HG03442 (cell line): Measurements from ENCODE around the gene OLA1.

Experiments used
- ATAC-seq: cut with Tn5 transposase; IDR thresholded peaks from one replicate; pipeline ENCODE4 v1.9.1; 2021; ENCODE audit warnings: mild to moderate bottlenecking, moderate library complexity; ENCODE audit not compliant: unreplicated experiment

The OLA1 gene

DNA sequence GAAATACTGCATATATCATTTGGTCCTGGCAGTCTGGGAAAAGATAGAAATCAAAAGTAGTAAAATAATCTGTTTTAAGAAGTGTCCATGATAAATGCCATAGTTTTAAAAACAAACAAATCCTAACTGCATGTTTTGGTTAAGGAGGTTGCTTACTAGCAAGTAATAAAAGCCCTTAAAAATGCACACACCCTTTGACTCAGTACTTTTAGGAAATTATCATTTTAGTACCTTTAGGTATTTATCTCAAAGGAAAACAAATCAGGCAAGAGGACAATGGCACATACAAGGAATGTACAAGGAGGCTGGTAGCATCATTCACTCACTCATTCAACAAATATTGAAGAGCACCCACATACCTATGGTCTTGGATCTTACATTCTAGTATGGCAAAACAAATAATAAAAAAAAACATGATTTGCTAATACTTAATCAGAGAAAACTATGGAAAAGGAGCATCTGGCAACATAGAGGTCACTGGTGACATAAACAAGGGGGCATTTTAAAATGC lies 67.6 kb downstream of the OLA1 start:
- ATAC-seq: no peak

DNA sequence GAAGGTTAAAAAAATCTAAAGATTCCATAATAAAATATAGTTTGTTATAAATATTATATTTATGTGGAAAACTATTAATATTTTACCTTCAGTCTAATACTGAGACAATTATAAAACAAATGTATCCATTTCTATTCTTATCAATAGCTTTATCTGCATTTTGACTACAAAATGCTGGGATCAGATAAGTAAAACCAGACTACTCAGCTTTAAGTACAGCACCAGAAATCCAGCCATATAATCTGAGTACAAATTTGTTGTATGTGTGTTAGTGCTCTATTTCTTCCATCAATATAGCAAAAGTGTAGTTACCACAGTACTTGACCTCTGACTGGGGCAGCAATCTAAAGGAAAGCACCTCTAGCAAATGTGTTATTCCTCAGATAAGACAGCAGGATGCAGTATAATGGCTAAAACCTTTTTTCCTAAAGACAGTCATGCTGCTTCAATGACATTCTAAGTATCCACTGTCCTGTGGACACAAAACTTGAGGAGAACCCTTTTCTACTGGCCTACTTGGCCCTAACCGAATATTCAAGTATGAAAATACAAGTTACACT lies 68.1 kb downstream of the OLA1 start:
- no peak for ATAC-seq

DNA sequence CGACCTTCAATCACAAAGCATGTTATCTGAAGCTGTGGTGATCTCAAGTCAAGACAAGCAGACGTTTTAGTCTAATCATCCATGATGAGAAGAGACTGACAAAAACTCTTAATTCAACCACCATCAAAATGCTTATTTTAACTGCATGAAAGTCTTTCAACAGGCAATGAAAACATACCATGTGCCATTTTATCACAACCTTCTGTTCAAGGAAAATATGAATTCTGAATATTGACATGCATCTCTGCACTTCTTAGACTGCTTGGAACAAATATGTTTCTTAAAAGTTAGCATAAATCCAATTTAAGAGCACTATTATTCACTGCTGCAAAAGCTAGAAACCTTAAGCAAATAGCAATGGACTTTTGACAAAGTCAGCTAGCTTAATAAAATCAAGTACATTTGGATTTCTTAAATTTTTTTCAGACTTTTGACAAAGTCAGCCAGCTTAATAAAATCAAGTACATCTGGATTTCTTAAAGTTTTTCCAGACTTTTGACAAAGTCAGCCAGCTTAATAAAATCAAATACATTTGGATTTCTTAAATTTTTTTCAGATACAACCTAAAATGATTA lies 70.9 kb downstream of the OLA1 start:
- ATAC-seq: no peak

DNA sequence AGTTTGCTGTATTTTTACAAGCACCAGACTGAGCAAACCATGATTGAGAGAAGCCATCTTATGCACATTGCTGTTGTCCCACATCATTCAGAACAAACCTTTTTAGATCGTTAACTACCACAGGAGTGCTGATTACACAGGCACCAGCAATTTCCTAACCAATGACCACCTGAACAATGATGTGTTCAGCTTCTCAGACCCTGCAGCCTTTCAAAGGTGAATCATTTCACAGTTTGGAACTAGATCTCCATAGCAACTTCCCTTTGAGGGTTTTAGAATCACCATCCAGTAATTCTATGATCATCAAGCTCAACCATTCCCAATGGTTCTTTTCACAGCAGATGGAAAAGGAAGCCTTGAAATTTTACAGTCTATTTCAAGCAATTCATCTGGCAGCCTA lies 71.4 kb downstream of the OLA1 start:
- no peak for ATAC-seq

DNA sequence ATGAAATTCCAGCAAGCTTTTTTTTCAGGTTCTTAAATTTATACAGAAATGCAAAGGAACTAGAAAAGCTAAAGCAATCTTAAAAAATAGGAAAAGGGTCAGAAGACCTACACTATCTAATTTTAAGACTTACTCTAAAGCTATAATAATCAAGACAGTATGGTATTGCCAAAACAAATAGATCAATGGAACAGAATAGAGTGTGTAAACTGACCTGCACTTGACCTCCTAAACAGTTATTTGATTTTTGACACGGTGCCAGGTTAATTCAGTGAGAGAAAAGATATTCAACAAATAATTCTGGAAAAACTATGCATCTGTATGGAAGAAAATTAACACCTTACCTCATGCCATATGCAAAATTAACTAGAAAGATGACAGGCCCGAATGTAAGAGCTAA lies 73.6 kb downstream of the OLA1 start:
- ATAC-seq: no peak

DNA sequence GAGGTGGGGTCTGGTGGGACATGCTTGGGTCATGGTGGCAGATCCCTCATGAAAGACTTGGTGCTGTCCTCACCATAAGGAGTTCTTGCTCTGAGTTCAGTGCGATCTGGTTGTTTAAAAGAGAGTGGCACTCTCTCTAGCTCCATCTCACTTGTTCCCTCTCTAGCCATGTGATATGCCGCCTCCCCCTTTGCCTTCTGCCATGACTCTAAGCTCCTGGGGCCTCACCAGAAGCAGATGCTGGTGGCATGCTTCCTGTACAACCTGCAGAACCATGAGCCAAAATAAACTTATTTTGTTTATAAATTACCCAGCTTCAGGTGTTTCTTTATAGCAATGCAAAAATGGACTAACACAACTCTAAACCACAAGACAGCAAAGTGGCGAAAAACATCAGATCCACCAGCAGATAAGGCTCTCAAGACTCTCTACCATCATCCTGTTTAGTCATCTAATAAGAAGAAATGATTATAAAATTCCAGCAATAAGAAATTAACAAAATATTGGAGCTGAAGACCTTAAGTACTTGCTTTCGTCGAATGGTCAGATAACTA lies 75.5 kb downstream of the OLA1 start:
- no peak for ATAC-seq

DNA sequence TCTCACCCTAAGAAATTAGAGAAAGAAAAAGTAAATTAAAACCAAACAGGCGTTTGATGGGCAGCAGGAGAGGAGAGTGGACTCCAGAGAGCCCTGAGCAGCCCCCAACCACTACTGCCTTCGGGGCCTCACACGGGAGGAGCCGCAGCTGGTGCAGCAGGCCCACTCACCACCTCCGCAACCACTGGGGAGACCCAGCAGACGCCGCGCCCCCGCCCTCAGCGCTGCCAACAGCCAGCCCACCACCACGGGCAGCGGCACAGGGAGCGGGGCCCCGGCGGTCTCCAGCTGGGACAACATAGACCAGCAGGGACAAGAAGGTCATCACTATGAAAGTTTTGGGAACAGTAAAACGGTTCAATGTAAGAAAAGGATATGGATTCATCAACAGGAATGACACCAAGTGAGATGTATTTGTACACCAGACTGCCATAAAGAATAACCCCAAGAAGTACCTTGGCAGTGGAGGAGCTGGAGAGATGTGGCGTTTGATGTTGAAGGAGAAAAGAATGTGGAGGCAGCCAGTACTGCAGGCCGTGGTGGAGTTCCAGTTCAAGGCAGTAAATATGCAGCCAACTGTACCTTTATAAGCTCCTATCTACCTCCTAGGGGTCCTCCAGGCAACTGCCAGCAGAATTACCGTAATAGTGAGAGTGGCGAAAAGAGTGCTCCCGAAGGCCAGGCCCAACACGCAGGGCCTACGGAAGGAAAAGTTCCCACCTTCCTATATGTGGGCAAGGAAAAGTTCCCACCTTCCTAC lies 76.5 kb downstream of the OLA1 start:
- no peak for ATAC-seq

DNA sequence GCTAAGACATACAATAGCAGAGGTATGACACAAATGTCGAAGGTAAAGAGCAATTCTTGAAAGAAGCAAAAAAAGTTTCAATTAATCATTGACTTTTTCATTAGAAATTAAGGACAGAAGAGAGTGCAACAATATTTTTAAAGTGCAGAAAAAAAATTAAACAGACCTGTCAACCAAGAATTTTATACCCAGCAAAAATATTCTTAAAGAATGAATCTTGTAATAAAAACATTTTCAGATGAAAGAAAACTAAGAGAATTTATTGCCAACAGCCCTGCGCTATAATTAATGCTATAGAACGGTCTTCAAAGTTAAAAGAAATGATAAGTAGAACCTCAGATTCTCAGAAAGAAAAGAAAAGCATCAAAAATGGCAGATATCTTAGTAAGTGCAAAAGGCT lies 79.0 kb downstream of the OLA1 start:
- ATAC-seq: no peak

DNA sequence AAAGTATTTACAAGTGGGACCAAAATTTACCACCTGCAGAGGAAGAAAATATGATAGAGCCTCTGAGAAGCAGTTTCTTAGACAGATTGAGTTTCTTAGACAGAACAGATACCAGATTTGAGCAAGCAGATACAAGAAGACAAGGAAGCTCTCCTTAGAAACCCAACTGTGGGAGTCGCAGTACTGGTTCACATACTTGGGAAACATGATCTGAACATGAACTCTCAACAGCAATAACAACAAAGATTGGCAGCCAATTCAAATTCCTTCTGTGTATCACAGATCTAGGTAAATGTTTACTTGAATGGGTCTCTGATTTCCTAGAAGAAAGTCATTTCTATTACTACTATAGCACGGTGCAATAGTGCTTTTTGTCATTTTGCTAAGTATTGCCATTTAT lies 82.1 kb downstream of the OLA1 start:
- no peak for ATAC-seq

DNA sequence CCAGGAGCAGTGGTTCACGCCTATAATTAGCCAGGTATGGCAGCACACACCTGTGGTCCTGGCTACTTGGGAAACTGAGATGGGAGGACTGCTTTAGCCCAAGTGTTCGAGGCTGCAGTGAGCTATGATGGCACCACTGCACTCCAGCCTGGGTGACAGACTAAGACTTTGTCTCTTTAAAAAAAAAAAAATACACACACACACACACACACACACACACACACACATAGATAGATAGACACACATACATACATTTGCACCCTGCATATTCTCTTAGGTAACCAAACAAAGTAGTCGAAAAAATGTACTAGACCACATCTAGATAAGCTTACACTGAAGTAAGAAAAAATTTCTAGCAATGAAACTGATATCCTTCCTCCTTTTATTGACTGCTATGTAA lies 86.8 kb downstream of the OLA1 start:
- no peak for ATAC-seq

DNA sequence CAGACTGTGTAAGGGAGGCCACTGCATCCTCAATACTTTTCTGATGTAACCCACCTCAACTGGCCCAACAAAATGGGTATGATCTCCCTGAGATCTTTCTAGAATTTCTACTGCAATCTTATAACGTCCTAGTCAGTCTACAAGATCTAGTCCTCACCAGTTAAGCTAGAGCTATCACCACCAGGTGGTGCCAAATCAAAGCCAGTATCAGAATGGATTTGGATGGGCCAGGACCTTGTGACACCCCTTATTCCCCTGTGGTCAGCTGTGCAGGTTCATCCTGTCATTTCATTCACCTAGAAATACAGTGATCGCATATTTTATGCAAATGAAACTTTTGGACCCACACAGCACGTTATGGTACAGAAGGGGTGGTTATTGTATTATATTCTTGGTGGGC lies 90.3 kb downstream of the OLA1 start:
- ATAC-seq: no peak

DNA sequence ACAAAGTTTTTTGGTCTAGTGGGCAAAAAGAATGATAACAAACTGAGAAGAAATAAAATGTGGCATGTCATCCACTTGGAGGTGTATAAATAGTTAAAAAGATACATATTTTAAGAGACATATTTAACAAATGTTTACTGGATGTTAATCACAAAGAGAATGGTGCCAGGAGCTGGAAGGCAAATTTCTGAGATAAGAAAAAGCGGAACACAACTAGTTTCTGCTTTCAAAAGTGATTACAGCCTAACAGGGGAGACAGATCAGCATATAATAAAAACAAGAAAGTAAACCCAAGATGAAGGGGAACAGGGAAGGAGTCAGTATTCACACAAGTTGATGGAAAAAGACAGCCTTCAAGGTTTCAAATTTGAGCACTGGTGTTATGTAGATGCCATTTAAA lies 91.3 kb downstream of the OLA1 start:
- ATAC-seq: no peak

DNA sequence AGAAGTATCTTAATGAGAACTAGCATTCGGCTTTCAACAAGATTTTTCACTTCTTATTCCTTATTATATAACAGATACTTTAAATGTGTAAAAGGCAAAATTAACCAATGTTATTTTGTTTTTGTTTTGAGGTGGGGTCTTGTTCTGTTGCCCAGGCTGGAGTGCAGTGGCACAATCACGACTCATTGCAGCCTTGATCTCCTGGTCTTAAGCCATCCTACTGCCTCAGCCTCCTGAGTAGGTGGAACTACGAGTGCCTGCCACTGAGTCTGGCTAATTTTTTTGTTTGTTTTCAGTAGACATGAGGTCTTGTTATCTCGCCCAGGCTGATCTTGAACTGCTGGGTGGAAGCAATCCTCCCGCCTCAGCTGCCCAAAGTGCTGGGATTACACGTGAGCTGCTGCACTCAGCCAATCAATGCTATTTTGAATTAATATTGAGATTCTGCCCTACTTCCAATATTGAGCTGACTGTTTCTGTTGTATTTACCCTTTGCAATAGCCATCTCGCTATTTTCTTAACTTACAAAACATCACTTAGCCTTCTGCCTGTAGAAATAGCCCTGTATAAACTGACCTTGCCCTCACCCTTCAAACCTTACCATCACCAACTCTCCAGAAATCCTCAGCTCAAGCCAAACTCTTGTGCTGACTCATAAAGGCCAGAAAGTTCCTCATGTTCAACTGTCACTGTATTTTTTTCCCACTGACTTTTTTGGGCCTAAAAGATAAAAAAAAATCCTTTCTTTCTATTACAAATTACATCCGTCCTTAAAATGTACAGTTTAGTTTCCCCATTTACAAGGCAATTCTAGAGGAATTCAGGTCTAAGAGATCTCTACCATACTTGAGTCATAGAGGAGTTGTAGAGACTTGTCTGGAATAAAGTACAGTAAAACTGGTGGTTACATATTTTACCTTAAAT lies 94.3 kb downstream of the OLA1 start:
- no peak for ATAC-seq

DNA sequence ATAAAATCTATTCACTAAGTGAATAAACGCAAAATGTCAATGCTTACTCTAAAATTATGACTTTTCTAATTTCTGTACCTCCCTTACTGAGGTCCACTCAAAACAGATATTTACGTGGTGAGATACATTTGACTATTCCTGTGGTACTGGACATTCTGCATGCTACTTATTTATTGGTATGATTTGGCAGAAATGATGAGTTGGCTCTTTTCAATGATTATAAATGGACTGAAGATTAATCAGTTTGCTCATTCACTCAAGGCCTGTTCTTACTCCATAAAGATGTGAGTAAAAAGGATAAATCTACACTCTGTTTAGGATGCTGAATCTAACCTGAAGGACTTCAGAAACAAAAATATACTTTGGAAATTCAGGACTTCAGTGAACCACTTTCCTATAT lies 98.8 kb downstream of the OLA1 start:
- ATAC-seq: no peak

DNA sequence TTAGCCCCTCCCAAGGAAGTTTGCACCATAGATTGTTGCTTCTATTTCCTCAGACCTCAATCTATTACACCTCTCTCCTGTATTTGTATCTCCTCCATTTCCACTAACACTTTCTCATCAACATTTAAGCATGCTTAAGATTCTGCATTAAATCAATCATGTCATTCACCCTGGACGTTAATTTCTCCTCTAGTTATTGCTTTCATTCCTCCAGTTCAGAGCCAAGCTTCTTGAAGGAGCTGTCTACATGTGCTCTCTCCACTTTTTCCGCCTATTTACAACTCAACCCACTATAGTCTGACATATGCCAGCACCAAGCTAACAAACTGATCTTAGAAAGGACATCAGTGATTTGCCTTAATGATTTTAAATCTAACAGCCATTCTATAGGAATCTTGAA lies 99.5 kb downstream of the OLA1 start:
- no peak for ATAC-seq

DNA sequence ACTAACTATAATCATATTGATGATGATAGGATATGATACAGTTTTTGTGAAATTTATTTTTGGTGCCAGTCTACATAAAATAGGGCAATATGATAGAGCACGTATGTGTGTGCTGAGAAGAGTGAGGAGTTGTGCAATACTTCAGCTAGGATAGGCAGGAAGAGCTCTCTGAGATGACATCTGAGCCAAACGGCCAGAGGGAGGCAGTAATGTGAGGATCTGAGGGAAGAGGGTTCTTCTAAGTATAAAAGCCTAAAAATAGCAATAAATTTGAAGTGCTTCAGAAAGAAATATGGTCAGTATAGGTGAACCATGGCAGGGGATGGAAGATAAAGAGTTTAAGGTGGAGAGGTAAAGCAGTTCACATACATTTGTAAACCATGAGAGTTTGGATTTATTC lies 102.5 kb downstream of the OLA1 start:
- no peak for ATAC-seq

DNA sequence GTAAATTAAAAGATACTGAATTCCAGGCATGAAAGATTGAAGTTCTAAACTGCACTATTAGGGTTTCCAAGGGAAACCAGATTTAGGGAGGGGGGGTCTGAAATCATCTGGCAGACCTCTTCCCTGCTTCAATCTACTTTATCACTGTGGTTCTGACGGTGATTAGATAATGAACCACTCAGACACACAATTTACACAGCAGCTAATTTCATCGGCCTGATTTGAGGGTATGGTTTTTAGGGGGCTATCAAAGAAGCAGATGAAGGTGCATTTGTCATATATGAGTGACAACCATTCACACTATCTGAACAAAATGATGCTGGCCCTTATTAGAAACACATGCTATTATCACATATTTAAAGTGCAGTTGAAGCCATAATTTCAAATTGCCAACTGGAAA lies 106.0 kb downstream of the OLA1 start:
- ATAC-seq: no peak

DNA sequence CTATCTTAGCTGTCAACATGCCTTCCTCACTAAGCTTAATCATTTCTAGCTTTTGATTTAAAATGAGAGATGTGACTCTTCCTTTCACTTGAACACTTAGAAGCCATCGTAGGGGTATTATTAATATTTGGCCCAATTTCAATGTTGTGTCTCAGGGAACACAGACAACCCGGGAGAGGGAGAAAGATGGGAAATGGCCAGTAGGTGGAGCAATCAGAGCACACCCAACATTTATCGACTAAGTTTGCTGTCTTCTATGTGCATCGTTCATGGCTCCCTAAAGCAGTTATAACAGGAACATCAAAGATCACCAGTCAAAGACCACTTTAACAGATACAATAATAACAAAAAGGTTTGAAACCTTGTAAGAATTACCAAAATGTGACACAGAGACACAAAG lies 110.2 kb downstream of the OLA1 start:
- no peak for ATAC-seq

DNA sequence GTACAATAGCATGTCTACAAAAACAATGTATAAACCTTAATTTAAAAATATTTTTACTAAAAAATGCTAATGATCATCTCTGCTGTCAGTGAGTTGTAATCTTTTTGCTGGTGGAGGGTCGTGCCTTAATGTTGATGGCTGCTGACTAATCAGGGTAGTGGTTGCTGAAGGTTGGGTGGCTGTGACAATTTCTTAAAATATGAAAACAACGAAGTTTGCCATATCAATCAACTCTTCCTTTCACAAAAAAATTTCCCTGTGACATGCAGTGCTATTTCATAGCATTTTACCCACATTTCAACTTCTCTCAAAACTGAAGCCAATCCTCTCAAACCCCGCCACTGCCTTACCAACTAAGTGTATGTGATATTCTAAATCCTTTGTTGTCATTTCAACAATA lies 112.4 kb downstream of the OLA1 start:
- no peak for ATAC-seq

DNA sequence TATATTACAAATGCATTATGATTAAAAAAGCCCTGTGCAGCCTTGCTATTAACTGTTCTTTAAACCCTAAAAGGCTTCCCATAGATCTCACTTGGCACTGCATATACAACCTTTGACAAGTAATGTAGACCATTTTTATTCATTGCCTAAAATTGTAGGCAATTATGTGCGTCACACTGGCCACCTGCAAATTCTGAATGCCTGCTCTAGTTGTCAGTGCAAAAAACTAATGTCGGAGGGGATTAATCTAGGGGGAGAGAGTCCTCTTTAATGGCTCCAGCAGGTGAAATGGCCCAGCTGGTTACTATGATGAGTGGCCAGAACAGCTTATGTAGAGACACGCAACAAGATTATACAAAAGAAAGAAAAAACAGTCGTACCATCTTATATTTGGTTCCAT lies 123.2 kb downstream of the OLA1 start:
- no peak for ATAC-seq

DNA sequence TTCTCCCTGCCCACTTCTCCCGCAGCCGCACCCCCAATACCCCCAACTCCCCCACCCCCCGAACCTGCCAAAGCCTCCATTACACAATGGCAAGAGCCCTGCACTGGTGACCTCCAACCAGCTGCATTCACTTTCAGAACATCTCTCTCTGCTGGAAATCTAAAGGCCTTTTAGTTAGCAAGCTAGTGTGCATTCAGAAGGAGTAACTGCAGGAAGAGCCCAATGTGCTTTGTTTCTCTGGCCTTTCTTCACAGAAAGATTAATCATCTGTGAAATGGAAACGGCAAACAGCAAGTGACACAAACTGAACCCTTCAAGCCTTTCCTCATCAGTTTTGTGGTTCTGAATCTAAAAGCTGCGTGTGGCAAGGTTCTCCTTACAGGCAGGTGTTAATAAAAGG lies 124.2 kb downstream of the OLA1 start:
- ATAC-seq: no peak
